Activated CD4-positive, alpha-beta T cell treated with anti-CD3 and anti-CD28 coated beads, Interleukin-10, Interleukin-2, amounts not matched to agents 100 ng/mL and 50 ng/mL, durations not matched to agents 16 hours and 8 hours (primary cell): ENCODE data around the gene AP5M1.
"Not testable (repeated sequence)": the region's sequence is repeated elsewhere in the genome, so short reads cannot be mapped to it uniquely, and the experiment has no call there.

ENCODE experiments used
- DNase-seq: peaks from one replicate; pipeline ENCODE4 v3.0.0-alpha.2; 2020

The AP5M1 gene, protein sequence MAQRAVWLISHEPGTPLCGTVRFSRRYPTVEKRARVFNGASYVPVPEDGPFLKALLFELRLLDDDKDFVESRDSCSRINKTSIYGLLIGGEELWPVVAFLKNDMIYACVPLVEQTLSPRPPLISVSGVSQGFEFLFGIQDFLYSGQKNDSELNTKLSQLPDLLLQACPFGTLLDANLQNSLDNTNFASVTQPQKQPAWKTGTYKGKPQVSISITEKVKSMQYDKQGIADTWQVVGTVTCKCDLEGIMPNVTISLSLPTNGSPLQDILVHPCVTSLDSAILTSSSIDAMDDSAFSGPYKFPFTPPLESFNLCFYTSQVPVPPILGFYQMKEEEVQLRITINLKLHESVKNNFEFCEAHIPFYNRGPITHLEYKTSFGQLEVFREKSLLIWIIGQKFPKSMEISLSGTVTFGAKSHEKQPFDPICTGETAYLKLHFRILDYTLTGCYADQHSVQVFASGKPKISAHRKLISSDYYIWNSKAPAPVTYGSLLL

GRCh38 chr14:57268161-57269069, at the start of gene AP5M1, which contains the start of gene EXOC5:
TSS of gene AP5M1 (plus strand) at chr14:57268971. CDS start at chr14:57269315, 344 bp downstream.
TSS of gene EXOC5 (minus strand) at chr14:57268905. CDS start at chr14:57268648, 257 bp downstream.
- DNase-seq = peak; percentile 94

GRCh38 chr14:57221931-57222330, 46.8 kb upstream of the AP5M1 start:
- no peak for DNase-seq

DNA sequence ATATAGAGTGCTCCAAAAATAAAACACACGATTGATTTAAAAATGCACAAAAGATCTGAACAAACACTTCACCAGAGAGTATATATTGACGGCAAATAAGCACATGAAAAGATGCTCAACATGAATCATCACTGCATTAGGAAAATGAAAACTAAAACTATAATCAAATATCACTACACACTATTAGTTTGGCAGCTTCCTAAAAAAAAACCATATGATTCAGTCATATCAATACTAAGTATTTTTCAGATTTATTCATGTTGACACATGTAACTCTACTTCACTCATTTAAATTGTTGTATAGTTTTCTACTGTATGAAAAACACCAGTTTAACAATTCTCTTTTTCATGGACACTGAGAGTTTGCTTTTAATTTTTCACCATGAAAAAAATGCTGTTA, 41.7 kb upstream of the AP5M1 start:
- peak; percentile 21 for DNase-seq

- not testable (repeated sequence) for DNase-seq
Observed at GRCh38 chr14:57228320-57228719, 40.5 kb upstream of the AP5M1 start.

GRCh38 chr14:57232006-57232405, 36.8 kb upstream of the AP5M1 start:
- DNase-seq = no peak

DNA sequence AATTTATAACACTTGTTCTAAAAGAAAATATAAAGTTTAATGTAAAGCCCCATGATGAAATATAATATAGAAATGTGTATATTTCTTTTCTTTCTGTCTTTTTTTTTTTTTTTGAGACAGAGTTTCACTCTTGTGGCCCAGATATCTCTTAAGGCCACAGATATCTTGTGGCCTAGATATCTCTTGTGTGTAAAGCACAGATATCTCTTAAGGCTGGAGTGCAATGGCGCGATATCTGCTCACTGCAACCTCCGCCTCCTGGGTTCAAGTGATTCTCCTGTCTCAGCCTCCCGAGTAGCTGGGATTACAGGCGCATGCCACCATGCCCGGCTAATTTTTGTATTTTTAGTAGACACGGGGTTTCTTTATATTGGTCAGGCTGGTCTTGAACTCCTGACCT, 28.7 kb upstream of the AP5M1 start:
- DNase-seq = not testable (repeated sequence)

GRCh38 chr14:57243320-57243719, 25.5 kb upstream of the AP5M1 start:
- no peak for DNase-seq

- DNase-seq = no peak
Observed at GRCh38 chr14:57244106-57244505, 24.7 kb upstream of the AP5M1 start.

GRCh38 chr14:57245941-57246340, 22.8 kb upstream of the AP5M1 start:
- DNase-seq = no peak

DNA sequence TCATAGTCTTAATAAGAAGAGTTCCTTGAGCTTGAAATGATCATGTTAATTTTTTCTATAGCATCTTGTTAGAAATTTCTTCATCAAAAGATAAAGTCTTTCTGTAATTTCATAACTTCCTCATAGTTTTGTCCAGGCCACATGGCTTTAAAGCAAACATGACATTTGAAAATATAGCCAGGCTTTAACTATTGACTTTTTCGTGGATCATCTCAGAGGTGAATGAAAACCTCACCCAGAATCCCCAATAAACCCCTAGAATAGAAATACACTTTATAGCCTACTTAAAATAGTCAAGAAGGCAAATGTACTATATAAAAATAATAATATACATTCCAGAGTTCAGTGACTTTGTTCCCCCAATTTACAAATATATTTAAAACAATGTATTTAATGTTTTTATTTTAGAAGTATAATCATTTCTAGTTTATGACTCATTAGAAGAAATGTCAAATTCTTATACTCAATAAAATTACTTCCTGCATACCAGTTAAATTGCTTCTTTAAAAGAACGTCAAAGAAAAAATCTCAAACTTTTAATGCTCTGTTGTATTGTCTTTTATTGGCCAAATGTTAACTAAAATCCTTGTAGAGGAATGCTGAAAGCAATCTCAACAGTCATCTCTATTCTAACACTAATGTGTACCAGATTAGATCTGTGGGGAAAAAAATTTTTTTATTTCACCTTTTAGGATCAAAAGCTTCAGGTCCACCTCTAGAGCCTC, 21.7 kb upstream of the AP5M1 start:
- DNase-seq = no peak

GRCh38 chr14:57254884-57255283, 13.9 kb upstream of the AP5M1 start:
- no peak for DNase-seq

GRCh38 chr14:57258221-57258620, 10.6 kb upstream of the AP5M1 start:
- not testable (repeated sequence) for DNase-seq

GRCh38 chr14:57259672-57260071, 9.1 kb upstream of the AP5M1 start:
- no peak for DNase-seq

DNA sequence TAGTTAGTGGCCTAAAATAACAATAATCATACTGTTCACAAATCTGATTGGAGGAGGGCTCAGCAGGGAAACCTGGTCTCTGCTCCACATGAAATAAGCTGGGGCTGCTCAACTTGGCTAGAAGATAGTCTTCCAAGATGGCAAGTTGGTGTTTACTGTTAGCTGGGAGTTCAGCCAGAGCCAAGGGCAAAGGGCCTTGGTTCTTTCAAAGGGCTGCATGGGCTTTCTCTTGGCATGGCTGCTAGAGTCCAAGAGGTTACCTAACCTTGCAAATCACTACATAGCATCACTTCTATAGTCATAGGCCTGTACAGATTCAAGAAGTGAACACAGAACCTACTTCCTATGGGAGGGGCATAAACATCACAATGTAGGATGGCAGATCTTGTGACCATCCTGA, 7.2 kb upstream of the AP5M1 start:
- no peak for DNase-seq

DNA sequence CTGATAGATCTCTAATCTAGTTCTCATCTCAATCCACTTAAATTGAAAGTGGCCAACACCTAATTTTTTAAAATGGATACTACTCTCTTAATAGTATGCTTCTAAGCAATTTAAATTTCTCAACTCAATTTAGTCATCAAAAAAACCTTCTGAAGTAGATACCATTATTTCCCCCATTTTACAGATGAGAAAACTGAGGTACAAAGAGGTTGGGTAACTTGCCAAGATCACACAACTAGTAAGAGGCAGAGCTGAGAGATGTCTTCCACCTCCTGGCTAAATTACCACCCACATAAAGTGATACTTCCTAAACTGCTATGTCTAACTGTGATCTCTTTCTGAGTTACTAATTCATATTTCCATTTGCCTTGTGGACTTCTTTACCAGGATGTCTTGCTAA, 6.7 kb upstream of the AP5M1 start:
- DNase-seq = no peak

DNA sequence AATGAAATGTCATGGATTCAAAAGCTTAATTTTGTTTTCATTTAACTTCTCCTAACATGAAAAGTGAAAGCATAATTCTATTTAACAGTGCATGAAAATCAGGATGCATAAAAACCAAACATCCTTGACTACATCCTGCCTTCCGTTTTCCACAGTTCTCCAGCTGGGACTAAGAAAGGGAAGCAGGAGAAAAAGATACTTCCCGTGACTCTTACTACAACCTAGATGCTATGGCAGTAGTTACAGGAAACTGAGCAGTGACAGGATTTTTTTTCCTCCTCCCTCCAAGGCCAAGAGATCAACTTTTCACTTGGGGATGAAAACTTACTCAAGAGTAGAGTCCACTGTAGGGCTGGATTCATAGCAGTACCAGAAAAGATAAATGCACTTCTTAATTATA, 2.7 kb upstream of the AP5M1 start:
- DNase-seq = no peak

GRCh38 chr14:57273236-57273635, 4.5 kb downstream of the AP5M1 start:
- no peak for DNase-seq

- no peak for DNase-seq
Observed at GRCh38 chr14:57274551-57274950, 5.8 kb downstream of the AP5M1 start.

DNA sequence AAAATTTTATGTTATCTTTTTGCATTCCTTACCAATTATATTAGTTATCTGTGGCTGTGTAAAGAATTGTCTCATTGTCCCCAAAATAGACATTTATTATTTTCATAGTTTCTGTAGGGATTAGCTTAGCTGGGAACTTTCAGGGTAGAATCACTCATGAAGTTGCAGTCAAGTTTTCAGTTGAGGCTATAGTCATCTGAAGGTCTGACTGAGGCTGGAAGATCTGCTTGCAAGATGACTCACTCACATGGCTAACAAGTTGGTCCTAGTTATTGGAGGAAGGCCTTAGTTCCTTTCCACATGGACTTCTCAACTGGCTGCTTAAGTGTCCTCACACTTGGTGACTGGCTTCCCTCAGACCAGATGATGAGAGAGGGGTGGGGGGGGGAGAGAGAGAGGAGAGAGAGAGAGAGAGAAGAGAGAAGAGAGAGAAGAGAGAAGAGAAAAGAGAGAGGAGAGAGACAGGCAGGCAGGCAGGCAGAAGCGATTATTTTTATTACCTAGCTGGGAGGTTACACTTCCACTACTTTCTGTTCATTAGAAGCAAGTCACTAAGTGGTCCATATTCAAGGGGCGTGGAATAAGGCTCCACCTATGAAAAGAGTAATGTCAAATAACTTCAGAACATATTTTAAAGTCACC, 6.4 kb downstream of the AP5M1 start:
- no peak for DNase-seq

GRCh38 chr14:57277062-57277461, 8.3 kb downstream of the AP5M1 start:
- DNase-seq = no peak

DNA sequence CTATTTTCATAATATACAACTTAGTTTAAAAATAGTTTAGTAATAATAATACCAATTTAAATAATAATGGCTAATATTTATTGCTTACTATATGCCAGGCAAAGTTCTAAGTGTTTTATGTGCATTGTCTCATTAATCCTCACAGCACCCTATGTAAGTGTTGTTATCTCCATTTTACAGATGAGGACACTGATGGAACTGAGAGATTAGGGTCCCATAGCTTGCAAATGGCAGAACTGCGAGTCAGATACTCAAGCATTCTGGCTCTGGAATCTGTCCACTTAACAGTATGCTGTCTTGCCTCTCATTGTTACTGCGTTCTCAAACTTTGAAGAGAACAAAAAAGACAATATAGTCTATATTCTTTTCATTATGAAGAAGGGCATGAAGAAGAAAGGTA, 19.0 kb downstream of the AP5M1 start:
- no peak for DNase-seq

DNA sequence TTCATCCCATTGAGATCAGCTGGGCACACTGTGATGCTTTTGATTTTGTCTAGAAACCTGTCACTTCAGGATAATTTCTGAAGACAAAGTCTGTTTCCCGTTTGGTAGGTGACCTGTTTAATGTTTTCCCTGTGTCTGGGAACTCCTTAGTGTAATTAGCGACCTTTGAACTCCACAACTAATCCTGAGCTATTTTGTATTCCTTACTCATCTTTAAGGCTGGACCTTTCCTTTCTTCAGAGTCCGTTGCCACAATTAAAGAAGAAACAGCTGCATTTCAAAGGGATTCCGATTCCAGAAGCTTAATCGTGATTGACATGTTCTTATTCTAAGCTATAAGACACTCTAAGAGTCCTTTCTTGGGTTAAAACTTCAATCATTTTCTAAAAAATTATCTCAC, 22.0 kb downstream of the AP5M1 start:
- DNase-seq = no peak
